Esophagus squamous epithelium (tissue), 4 donors: ENCODE results near the gene HACL1.

ENCODE experiments used
- POLR2A ChIP-seq, 4 donors: fragments of 450-650 bp; IDR thresholded peaks; one replicate each; pipeline ENCODE4 v1.6.1; 2017; ENCODE audit warnings: antibody characterized with exemption in 4 of 4, mild to moderate bottlenecking in 4 of 4, moderate library complexity in 3 of 4
- TF ChIP-seq, protein P1 (sequence below), 6 experiments: fragments of 450-650 bp in 4 of 6; fragments of 200-600 bp in 2 of 6; sonication (generic) in 2 of 6; IDR thresholded peaks; one replicate each; pipeline ENCODE4 v1.5.1; 2016 to 2019; ENCODE audit warnings: antibody characterized with exemption in 6 of 6, mild to moderate bottlenecking in 4 of 6, moderate library complexity in 4 of 6

GRCh38 chr3:15563190-15563589 lies 38.2 kb downstream of the HACL1 start:
- TF ChIP-seq, protein P1, sequence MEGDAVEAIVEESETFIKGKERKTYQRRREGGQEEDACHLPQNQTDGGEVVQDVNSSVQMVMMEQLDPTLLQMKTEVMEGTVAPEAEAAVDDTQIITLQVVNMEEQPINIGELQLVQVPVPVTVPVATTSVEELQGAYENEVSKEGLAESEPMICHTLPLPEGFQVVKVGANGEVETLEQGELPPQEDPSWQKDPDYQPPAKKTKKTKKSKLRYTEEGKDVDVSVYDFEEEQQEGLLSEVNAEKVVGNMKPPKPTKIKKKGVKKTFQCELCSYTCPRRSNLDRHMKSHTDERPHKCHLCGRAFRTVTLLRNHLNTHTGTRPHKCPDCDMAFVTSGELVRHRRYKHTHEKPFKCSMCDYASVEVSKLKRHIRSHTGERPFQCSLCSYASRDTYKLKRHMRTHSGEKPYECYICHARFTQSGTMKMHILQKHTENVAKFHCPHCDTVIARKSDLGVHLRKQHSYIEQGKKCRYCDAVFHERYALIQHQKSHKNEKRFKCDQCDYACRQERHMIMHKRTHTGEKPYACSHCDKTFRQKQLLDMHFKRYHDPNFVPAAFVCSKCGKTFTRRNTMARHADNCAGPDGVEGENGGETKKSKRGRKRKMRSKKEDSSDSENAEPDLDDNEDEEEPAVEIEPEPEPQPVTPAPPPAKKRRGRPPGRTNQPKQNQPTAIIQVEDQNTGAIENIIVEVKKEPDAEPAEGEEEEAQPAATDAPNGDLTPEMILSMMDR (IDR thresholded peaks at IDR 0.05) = no peak
- TF ChIP-seq POLR2A (IDR thresholded peaks at IDR 0.05) = no peak
